Gastroesophageal sphincter (tissue), 4 donors: Measurements from ENCODE around the gene IL4. TPM values are rescaled to one million over a fixed set of nuclear protein-coding genes. Genes with fewer than 3 reads are reported as not detected.

ENCODE experiments used
- ATAC-seq: fragments of 150-250 bp; one replicate; pipeline ENCODE4 v1.9.1; 2016; ENCODE audit warnings: mild to moderate bottlenecking, moderate library complexity
- H3K27ac ChIP-seq, 4 donors: fragments of 200-600 bp; sonication (generic) in 3 of 4; 1 replicate in 3 of 4; 2 replicates in 1 of 4; pipeline ENCODE4 v1.5.1; 2016 to 2019
- H3K27me3 ChIP-seq: fragments of 200-600 bp; sonication (generic); one replicate; pipeline ENCODE4 v1.5.1; 2019
- H3K36me3 ChIP-seq, 2 donors: fragments of 200-600 bp; sonication (generic); one replicate each; pipeline ENCODE4 v1.5.1; 2019; ENCODE audit warnings: control low read depth in 1 of 2
- H3K4me1 ChIP-seq, 3 donors: fragments of 200-600 bp; sonication (generic); 1 replicate in 2 of 3; 2 replicates in 1 of 3; pipeline ENCODE4 v1.5.1; 2016 to 2019; ENCODE audit warnings: control low read depth in 2 of 3
- H3K4me3 ChIP-seq, 2 donors: fragments of 200-600 bp; sonication (generic); one replicate each; pipeline ENCODE4 v1.5.1; 2019; ENCODE audit warnings: mild to moderate bottlenecking in 1 of 2, moderate library complexity in 1 of 2
- H3K9me3 ChIP-seq, 3 donors: fragments of 200-600 bp; sonication (generic); one replicate each; pipeline ENCODE4 v1.5.1; 2017 to 2019; ENCODE audit warnings: control low read depth in 2 of 3
- EP300 ChIP-seq: sonication (generic); formaldehyde crosslinking; IDR thresholded peaks from one replicate; pipeline ENCODE4 v1.6.1; 2017; ENCODE audit warnings: antibody characterized with exemption, mild to moderate bottlenecking
- POLR2A ChIP-seq, 2 donors: fragments of 450-650 bp; IDR thresholded peaks; one replicate each; pipeline ENCODE4 v1.6.1; 2017; ENCODE audit warnings: antibody characterized with exemption in 2 of 2, mild to moderate bottlenecking in 2 of 2, moderate library complexity in 1 of 2
- POLR2AphosphoS5 ChIP-seq: sonication (generic); formaldehyde crosslinking; IDR thresholded peaks from one replicate; pipeline ENCODE4 v1.6.1; 2017; ENCODE audit warnings: antibody characterized with exemption
- WGBS, 2 donors: methylation state at CpG; one replicate each; pipeline ENCODE4 v1.1.5; 2018; ENCODE audit warnings: low coverage in 1 of 2; 5-methylcytosine and 5-hydroxymethylcytosine counted together
- total RNA-seq, 4 donors: library from RNA; depleted of rRNA; stranded (reverse); fragments of >200 nt; gene quantifications; one replicate each; pipeline ENCODE4 v1.1.0, GENCODE V29; 2016
- TF ChIP-seq, protein P1 (sequence below), 4 experiments: fragments of 200-600 bp in 2 of 4; fragments of 450-650 bp in 2 of 4; sonication (generic) in 1 of 4; IDR thresholded peaks; one replicate each; pipeline ENCODE4 v1.5.1; 2017 to 2019; ENCODE audit warnings: antibody characterized with exemption in 4 of 4, mild to moderate bottlenecking in 2 of 4, moderate library complexity in 2 of 4

IL4 gene
- total RNA-seq, 4 donors from 2014 or later = not detected

DNA sequence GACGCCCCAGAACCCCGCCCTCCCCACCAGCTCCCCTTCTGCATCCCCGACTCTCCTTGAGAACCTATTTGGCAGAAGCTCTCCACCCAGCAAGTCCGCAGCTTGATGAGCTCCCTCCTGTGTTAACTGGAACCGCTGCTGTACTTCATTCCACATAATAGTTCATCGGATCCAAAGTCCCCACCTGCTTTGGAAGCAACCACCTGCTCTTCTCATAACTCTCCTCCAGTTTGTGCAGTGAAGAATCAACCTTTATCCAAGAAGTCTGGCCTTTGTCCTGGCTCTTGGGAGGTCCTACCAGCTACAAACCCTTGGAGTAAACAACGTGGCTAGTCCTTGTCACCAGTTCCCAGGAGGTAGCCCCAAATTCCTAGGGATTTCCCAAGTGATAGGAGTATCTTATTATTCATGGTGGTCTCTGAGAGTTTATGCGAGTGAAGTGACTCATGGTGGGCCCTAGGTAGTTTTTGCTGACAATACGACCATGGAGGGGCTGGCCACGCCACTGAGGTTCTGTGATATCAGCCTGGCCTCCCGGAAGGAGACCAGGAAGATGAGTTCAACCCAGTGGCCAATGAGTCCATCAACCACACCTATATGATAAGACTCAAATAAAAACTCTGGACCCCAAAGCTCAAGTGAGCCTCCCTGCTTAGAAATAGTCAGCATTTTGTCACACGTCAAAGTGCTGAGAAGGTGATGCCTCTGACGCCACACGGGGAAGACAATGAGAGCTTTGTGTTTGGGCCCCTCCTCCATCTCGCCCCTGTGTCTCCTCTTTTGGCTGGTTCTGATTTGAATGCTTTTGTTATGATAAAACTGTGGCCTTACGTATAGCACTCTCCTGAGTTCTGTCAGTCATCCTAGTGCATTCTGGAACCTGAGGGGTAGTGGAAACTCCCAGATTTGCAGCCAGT, 3.6 kb upstream of the IL4 start:
- ATAC-seq = no peak
- H3K4me3 ChIP-seq = no peak overlapping the region
- 91 to 95% methylated on average over 9 to 12 of the region's 16 CpGs for WGBS, 2 donors
- H3K27ac ChIP-seq = no peak overlapping the region
- H3K4me1 ChIP-seq = peaks cover 0 to 9% (median 0%) of the 10 kb centered on the region in 3 donors
- H3K9me3 ChIP-seq = no peaks in the 10 kb centered on the region
- H3K36me3 ChIP-seq = no peaks in the 10 kb centered on the region
- TF ChIP-seq POLR2A (IDR thresholded peaks at IDR 0.05) (no peak), EP300 (no peak), POLR2AphosphoS5 (no peak)
- TF ChIP-seq, protein P1, sequence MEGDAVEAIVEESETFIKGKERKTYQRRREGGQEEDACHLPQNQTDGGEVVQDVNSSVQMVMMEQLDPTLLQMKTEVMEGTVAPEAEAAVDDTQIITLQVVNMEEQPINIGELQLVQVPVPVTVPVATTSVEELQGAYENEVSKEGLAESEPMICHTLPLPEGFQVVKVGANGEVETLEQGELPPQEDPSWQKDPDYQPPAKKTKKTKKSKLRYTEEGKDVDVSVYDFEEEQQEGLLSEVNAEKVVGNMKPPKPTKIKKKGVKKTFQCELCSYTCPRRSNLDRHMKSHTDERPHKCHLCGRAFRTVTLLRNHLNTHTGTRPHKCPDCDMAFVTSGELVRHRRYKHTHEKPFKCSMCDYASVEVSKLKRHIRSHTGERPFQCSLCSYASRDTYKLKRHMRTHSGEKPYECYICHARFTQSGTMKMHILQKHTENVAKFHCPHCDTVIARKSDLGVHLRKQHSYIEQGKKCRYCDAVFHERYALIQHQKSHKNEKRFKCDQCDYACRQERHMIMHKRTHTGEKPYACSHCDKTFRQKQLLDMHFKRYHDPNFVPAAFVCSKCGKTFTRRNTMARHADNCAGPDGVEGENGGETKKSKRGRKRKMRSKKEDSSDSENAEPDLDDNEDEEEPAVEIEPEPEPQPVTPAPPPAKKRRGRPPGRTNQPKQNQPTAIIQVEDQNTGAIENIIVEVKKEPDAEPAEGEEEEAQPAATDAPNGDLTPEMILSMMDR (IDR thresholded peaks at IDR 0.05) = no peak
- H3K27me3 ChIP-seq = no peaks in the 10 kb centered on the region

DNA sequence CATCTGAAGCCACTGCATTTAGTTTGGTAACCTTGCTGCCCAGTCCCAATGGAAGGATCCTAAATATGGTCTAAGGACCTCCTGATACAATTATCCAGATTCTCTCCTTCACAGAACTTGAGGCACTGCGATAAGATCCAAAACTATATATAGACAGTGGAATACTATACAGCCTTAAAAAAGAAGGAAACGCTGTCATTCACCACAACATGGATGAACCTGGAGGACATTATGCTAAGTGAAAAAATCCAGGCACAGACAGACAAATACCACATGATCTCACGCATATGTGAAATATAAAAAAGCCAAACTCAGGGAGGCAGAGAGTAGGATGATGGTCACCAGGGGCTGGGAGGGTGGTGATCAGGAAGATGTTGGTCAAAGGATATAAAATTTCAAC, 2.8 kb upstream of the IL4 start:
- Histone ChIP-seq H3K4me1 (peaks cover 0 to 9% (median 0%) of the 10 kb centered on the region in 3 donors), H3K36me3 (no peaks in the 10 kb centered on the region), H3K27ac (no peak overlapping the region), H3K9me3 (no peaks in the 10 kb centered on the region), H3K4me3 (no peak overlapping the region), H3K27me3 (no peaks in the 10 kb centered on the region)
- TF ChIP-seq POLR2A (IDR thresholded peaks at IDR 0.05) (no peak), EP300 (no peak), POLR2AphosphoS5 (no peak)
- TF ChIP-seq, protein P1 (IDR thresholded peaks at IDR 0.05) = no peak
- WGBS, 2 donors = 97 to 100% methylated on average over 3 of the region's 3 CpGs
- no peak for ATAC-seq

DNA sequence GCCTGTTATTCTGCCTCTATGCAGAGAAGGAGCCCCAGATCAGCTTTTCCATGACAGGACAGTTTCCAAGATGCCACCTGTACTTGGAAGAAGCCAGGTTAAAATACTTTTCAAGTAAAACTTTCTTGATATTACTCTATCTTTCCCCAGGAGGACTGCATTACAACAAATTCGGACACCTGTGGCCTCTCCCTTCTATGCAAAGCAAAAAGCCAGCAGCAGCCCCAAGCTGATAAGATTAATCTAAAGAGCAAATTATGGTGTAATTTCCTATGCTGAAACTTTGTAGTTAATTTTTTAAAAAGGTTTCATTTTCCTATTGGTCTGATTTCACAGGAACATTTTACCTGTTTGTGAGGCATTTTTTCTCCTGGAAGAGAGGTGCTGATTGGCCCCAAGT, 301 bp upstream of the IL4 start:
- Histone ChIP-seq H3K4me1 (peaks cover 0 to 21% (median 0%) of the 10 kb centered on the region in 3 donors), H3K36me3 (no peaks in the 10 kb centered on the region), H3K4me3 (no peak overlapping the region), H3K27me3 (no peaks in the 10 kb centered on the region), H3K9me3 (no peaks in the 10 kb centered on the region), H3K27ac (no peak overlapping the region)
- TF ChIP-seq, protein P1 (IDR thresholded peaks at IDR 0.05) = no peak
- TF ChIP-seq POLR2A (IDR thresholded peaks at IDR 0.05) (no peak), EP300 (no peak), POLR2AphosphoS5 (no peak)
- ATAC-seq = no peak
- 81% methylated on average over 1 of the region's 1 CpG; no CpG with 5 or more reads in 1 of the 2 donors for WGBS, 2 donors

DNA sequence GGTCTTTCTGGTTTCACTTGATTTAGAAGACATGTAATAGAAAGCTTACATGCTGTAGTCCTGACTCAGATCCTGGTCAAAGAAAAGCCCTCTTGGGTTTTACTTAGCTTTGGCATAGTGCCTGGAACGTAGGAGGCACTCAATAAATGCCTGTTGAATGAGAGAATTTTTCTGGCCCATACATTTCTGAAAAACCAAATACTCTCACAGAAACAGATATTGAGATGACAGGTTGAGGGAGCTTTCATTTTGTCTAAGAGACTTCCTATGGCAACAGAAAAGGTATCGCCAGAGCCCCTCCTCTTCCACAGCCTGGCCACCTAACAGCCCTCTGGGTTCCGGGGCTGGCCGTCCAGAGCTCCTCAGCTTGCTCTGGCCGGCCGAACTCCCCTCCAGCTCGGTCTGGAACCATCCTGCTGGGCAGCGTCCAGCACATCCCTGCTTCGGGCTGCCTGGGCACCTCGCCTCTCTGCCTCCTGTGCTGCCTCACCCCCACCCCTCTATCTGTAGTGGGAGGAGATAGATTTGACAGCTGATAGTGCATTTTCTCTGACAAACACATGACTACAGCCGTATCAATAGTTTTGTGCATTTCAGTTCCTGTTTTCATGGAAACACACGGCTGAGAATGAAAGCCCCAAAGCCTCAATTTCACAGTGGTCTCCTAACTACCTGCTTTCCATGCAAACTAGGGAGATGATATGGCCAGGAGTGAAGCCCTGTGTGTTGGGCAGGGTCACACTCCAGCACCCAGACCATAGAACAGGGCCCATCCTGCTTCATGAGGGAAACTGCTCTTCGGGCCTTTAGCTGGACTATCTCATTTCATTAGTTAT, 1.1 kb downstream of the IL4 start:
- no peak overlapping the region for H3K4me3 ChIP-seq
- H3K9me3 ChIP-seq = no peaks in the 10 kb centered on the region
- 41 to 56% methylated on average over 5 to 8 of the region's 13 CpGs for WGBS, 2 donors
- peak; percentile 46 for TF ChIP-seq POLR2AphosphoS5
- no peak for TF ChIP-seq EP300
- TF ChIP-seq, protein P1 (IDR thresholded peaks at IDR 0.05) = no peak
- no peak for TF ChIP-seq POLR2A (IDR thresholded peaks at IDR 0.05)
- H3K4me1 ChIP-seq = peaks cover 0 to 21% (median 0%) of the 10 kb centered on the region in 3 donors
- no peaks in the 10 kb centered on the region for H3K27me3 ChIP-seq
- peak; percentile 50 for ATAC-seq
- peak overlapping the region in 3 of 4 donors; percentile 52 to 73 (median 66) for H3K27ac ChIP-seq
- no peaks in the 10 kb centered on the region for H3K36me3 ChIP-seq
